MM.1S (cell line): ENCODE results near the gene GSAP.

Experiments used
- CTCF ChIP-seq: fragments of 300-600 bp; sonication (generic); IDR thresholded peaks from 2 replicates; pipeline ENCODE4 v1.5.1; 2016; ENCODE audit warnings: antibody characterized with exemption, low read length, mixed read lengths
- EZH2 ChIP-seq: fragments of 300-600 bp; sonication (generic); optimal IDR thresholded peaks from 2 replicates; pipeline ENCODE3; 2017; ENCODE audit warnings: low read depth, mild to moderate bottlenecking, antibody characterized with exemption, low read length, mixed read lengths
- EZH2phosphoT487 ChIP-seq: fragments of 300-600 bp; sonication (generic); IDR thresholded peaks from 2 replicates; pipeline ENCODE4 v1.6.1; 2018; ENCODE audit warnings: antibody characterized with exemption, low read length

- TF ChIP-seq EZH2 (no peak), CTCF (no peak), EZH2phosphoT487 (no peak)
These were observed 95.4 kb downstream of the GSAP start for GRCh38 chr7:77320714-77321113.
